Hematopoietic multipotent progenitor cell treated with erythropoietin and hydrocortisone succinate and interleukin-3 and kit ligand, for 8 days (in vitro differentiated cells): ENCODE data around the gene CEP170.
A peak's percentile ranks its signal among the peaks of the same experiment; 100 is the strongest.

Source experiments
- DNase-seq: peaks from one replicate; pipeline ENCODE4 v3.0.0-alpha.2; 2015

The CEP170 gene

DNA sequence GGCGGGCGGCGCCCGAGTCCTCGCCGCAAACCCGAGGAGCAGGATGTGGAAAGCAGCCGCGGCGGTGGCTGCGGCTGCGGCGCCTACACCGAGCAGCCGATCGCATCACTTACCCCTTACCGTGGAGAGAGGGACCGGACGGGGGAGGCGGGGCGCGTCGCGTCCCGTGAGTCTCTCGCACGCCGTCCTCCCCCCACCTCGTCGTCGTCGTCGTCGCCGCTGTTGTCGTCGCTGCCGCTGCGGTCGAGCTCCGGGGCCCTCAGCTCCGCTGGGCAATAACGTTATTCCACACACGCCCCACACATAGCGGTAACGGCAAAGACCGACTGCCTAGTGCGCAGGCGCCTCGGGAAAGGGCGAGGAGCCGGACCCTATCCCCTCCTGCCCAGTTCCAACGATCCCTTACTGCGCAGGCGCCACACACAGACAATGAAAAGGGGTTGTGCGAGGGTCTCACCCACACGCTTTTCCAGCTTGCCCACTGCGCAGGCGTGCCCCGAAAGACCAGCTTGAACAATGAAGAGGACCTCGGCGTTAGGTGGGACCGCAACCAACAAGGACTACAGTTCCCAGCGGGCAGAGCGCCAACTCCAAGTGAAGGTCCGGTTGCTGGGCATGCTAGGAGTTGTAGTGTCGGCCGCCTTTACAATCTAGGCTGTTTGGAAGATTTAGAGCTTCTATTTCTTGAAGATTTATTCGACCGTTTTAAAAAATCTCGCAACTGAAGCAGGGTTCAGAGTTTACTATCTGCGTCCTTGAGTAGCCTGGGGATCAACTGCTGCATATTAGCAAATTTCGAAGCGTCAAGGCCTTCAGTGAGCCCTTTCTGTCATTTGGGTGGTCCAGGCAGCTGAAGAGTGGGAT, at the start of gene CEP170:
Gene CEP170 (minus strand): TSS at position 355 of the 864 bp plus-strand sequence. CDS start 30,001 bp downstream, outside the sequence.
- DNase-seq, result peak; percentile 98

DNA sequence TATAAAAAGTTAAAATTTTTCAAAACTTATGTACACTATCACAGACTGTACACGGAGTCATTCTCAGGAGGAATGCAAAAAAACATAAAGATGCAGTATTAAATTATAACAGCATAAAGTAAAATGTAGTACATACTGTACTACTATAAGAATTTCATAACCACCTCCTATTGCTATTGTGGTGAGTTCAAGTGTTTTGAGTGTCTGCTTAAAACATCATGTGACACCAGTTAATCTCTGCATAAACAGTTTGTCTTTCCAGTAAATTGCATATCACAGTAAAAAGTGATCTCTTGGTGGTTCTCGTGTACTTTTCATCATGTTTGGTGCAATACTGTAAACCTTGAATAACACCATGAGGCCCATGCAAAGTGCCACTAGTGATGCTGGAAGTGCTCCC, 46.0 kb upstream of the CEP170 start:
- DNase-seq, result no peak

GRCh38 chr1:243299069-243299468, 44.0 kb upstream of the CEP170 start:
- no peak for DNase-seq

GRCh38 chr1:243294723-243295121, 39.6 kb upstream of the CEP170 start:
- no peak for DNase-seq

DNA sequence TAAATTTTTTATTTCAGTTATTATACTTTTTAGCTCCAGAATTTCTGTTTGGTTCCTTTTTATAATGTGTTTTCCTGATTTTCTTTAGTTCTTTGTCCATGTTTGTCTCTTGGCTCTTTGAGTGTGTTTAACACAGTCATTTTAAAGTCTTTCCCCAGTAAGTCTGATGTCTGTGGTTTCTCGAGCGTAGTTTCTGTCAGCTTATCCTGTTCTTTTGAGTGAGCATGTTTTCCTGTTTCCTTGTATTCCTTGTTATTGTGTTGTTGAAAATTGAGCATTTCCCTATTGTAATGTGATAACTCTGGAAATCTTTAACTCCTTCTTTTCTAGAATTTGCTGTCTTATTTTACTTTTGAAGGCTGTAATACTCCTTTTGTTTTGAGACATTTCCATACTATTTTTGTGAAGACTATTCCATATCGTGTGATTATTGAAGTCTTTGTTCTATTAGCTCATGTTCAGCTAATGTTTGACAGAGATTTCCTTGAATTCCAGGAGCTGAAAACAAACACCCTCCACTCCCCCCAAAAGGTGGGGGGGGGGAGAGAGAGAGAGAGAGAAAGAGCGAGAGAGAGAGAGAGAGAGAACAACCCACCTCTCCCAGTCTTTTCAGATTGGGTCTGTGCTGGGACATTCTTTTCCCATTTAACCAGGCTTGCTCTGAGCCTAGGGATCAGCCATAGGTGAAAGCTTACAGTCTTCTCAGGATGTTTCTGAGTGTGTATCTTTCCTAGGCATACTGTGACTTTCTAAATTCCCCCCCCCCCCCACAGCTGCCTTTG, 39.1 kb upstream of the CEP170 start:
- no peak for DNase-seq

- DNase-seq, result no peak
Measured at GRCh38 chr1:243292117-243292516, 37.0 kb upstream of the CEP170 start.

DNA sequence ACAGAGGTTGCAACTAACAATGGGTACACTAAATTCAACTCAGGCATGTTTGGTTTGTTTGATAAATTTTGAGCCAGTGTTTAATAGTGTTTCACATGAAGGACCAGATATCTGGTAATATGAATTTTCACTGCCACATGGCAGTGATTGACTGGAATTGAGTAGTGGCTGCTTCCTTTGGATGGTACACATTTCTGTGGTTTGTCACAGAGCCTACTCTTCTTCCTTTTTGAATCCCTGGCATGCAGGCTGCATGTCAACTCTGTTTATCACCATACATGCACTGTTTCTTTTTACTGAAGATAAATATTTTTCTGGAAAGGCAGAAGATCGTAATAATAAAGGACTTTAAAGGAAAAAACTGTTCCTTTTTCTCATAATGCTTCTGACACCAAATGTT, 36.2 kb upstream of the CEP170 start:
- no peak for DNase-seq

DNA sequence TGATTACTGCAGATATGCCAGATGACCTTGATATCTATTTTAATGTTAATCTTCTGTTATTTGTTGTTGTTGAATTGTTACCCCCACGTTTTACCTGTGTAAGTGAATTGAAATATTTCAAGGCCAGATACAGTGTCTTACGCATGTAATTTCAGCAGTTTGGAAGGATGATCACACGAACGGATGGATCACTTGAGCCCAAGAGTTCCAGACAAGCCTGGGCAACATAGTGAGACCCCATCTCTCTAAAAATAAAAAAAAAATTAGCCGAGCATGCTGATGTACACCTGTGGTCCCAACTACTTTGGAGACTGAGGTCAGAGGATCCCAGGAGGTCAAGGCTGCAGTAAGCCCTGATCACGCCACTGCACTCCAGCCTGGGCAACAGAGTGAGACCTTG, 33.0 kb upstream of the CEP170 start:
- no peak for DNase-seq

DNA sequence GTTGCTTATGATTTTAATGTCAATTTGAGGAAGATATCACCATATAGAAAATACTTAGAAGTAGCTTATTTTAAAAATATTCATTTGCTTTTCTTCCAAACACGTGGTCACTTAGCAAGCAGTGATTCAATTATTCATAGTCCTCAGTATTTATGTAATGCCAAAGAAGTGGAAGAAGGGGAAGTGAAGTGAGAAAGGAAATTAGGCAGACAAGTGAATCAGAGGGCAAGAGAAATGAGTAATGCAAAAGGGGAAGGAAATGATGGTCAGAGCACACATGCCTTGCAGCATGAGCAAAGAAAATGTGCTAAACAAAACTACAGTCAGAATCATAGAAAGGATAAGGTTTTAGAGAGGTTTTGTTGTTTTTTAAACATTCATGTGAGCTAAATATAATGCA, 32.6 kb upstream of the CEP170 start:
- DNase-seq, result peak; percentile 27

DNA sequence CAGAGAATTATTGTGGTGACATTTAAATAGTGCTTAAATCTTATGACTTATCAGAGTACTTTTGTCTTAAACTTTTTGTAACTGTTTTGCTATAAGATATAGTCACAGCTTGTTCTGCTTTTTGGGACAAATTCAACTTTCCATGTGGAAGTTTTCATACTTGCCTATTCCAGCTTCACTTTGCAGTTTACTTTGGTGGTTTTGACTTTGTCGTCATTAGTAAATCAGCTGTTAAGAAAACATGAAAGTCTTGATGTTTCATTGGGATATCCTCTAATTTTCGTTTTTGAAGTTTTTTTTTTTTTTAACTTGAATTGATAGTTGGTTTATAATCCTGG, 32.0 kb upstream of the CEP170 start:
- DNase-seq, result no peak

DNA sequence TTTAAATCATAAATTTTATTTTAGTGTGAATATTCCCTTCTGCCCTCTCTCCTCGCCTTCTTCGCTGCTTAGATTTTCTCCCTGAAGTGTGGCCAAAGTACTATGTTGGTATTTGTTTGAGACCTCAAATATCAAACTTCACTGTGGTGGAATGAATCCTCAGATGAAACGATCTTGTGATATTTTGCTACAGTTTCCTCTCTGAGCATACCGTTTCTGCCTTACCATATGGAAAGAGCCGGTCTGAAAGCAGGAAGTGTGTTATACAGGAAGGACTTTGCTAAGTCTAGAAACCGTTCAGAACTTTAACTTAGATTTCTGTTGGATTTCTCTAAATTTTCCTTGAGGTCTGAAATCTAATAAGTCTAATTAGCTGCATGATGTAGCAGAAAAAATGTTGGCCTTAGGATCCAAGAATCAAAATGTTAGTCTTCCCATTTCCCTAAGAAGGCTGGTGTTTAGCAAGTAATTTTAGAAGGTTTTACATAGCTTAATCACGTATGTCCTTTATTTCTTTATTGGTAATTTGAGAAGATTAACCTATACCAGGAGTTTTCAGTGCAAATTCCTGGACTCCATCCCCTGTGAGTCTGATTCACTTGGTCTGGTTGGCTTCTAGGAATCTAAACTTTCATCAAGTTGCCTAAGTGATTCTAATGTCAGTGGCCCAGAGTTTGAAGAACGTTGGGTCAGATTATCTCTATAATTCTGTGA, 31.5 kb upstream of the CEP170 start:
- DNase-seq, result no peak

GRCh38 chr1:243281672-243282071, 26.6 kb upstream of the CEP170 start:
- no peak for DNase-seq

DNA sequence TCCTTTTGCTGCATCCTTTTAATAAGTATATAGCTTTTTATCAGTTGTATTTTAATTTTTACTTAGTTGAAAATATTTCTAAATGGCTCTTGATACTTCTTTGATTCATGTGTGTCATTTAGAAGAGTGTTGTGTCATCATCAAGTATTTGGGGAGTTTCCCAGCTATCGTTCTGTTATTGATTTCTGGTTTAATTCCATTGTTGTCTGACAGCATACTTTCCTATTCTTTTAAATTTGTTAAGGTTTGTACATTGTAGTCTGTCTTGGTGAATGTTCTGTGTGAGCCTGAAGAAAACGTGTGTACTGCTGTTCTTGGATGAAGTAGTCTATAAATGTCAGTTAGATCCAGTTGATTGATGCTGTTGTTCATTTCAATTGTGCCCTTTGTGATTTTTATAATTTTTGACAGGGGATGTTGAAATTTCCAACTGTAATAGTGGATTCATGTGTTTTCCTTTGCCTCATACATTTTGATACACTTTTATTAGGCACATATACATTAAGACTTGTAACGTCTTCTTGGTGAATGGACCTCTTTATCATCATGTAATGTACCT, 25.6 kb upstream of the CEP170 start:
- DNase-seq, result no peak

DNA sequence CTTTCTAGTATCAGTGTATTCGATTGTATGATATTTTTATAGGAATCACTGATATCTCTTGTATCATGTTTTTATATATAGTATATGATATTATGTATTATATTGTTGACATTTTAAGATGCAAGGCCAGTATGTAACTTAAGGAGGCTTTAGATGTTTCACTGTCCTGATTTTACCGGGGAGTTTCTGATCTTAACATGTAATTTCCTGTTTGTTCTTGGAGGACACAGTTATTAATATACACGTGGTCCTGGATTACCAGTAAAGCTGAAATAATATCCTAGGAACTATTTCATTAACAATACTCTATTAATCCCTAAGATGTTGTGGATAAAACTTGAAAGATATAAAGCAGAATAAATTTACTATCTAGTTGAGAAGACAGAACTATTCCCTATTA, 20.2 kb upstream of the CEP170 start:
- DNase-seq, result no peak

- no peak for DNase-seq
Measured at GRCh38 chr1:243273945-243274344, 18.9 kb upstream of the CEP170 start.

GRCh38 chr1:243273506-243273905, 18.4 kb upstream of the CEP170 start:
- no peak for DNase-seq

- no peak for DNase-seq
Measured at GRCh38 chr1:243272401-243272800, 17.3 kb upstream of the CEP170 start.

GRCh38 chr1:243271996-243272395, 16.9 kb upstream of the CEP170 start:
- no peak for DNase-seq

DNA sequence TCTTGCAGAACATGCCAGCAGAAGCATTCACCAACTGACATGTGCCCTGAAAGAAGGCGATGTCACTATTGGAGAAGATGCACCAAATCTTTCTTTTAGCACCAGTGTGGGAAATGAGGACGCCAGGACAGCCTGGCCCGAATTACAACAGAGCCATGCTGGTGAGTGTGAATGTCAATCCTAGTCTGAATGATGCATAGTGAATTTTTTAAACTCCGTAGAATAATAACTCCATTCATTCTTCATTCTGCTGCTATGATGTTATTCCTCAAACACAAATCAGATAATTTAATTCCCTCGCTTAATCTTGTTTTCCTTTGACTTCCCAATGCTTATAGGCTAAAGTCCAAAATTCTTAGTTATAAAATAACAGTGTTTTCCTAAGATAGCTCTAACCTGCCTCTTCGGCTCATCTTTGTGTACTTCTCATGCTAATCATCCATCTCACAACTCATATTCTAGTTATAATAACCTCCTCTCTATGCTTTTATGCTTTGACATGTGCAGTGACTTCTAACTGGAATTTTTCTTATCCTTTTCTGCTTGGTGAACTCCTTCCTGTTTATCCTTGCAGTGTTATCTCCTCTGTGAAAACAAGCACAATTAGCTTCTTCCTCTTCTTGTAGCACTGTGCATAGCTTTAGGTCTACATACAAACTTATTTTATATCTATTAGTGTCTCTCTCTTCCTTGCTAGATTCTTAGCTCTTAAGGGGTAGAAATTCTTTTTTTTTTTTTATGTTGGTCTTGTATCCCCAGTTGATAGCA, 15.2 kb upstream of the CEP170 start:
- DNase-seq, result no peak

DNA sequence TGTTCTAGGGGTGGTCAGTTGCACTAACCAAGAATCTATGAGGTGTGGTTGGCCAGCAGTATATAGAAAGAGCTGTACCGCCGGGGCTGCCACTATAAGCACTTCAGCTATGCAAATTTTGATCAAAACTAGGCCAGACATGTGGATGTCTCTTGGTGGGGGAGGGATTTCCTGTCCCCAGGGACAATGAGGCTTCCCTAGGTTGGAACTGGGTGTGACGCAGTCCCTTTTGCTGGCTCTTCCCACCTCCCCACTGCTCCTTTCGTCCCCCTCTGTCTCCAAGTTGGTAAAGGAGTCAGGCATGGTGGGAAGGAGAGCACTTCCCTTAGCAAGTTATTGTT, 14.3 kb upstream of the CEP170 start:
- no peak for DNase-seq

GRCh38 chr1:243268751-243269460, 13.8 kb upstream of the CEP170 start:
- DNase-seq, result no peak
